CD14-positive monocyte (primary cell): ENCODE results near the gene TTC39B. TPM values are rescaled to one million over a fixed set of nuclear protein-coding genes. Genes with fewer than 3 reads are reported as not detected.

Experiments used
- DNase-seq, 3 donors: peaks; one replicate each; pipeline ENCODE4 v3.0.0-alpha.2; 2011 to 2022
- H2AFZ ChIP-seq: 2 replicates; pipeline ENCODE4 v1.6.0; 2012; ENCODE audit warnings: mild to moderate bottlenecking, low read depth, low read length, inconsistent platforms; ENCODE audit not compliant: insufficient read depth, poor library complexity, severe bottlenecking
- H3K27ac ChIP-seq, 2 donors: 1 replicate in 1 of 2; 2 replicates in 1 of 2; pipeline ENCODE4 v1.5.1; 2012 to 2013; ENCODE audit warnings: low read length in 2 of 2, control low read depth in 1 of 2, inconsistent platforms in 1 of 2, low read depth in 1 of 2, mild to moderate bottlenecking in 1 of 2
- H3K27me3 ChIP-seq, 2 donors: one replicate each; pipeline versions ENCODE4 v1.6.0 to v1.6.1; 2011 to 2013; ENCODE audit warnings: low read length in 2 of 2; ENCODE audit not compliant: control insufficient read depth in 2 of 2, insufficient read depth in 2 of 2
- H3K36me3 ChIP-seq, 2 donors: replicated peaks in 1 of 2; 1 replicate in 1 of 2; 2 replicates in 1 of 2; pipeline versions ENCODE4 v1.5.1 to v1.6.1; 2012 to 2013; ENCODE audit warnings: low read length in 2 of 2, control low read depth in 1 of 2, inconsistent platforms in 1 of 2, mild to moderate bottlenecking in 1 of 2; ENCODE audit not compliant: insufficient read depth in 2 of 2, control insufficient read depth in 1 of 2
- H3K4me1 ChIP-seq, 2 donors: 1 replicate in 1 of 2; 2 replicates in 1 of 2; pipeline versions ENCODE4 v1.5.1 to v1.6.1; 2012 to 2013; ENCODE audit warnings: low read length in 2 of 2, control low read depth in 1 of 2, inconsistent platforms in 1 of 2, mild to moderate bottlenecking in 1 of 2, moderate library complexity in 1 of 2; ENCODE audit not compliant: insufficient read depth in 2 of 2, control insufficient read depth in 1 of 2
- H3K4me2 ChIP-seq: replicated peaks from 2 replicates; pipeline ENCODE3; 2012; ENCODE audit warnings: low read length, moderate library complexity, mild to moderate bottlenecking; ENCODE audit not compliant: poor library complexity, severe bottlenecking; ENCODE audit errors: extremely low read depth
- H3K4me3 ChIP-seq, 3 experiments: fragments of 200-600 bp in 1 of 3; sonication (generic) in 1 of 3; replicated peaks in 1 of 3; 1 replicate in 2 of 3; 2 replicates in 1 of 3; pipeline ENCODE4 v1.5.1; 2011 to 2013; ENCODE audit warnings: low read length in 3 of 3, mild to moderate bottlenecking in 3 of 3, control low read depth in 2 of 3, low read depth in 2 of 3, inconsistent platforms in 1 of 3, moderate library complexity in 1 of 3
- H3K79me2 ChIP-seq: 2 replicates; pipeline ENCODE4 v1.6.0; 2012; ENCODE audit warnings: mild to moderate bottlenecking, control low read depth, inconsistent platforms, low read length, moderate library complexity; ENCODE audit not compliant: insufficient read depth
- H3K9ac ChIP-seq: 2 replicates; pipeline ENCODE4 v1.6.0; 2017; ENCODE audit warnings: low read length, mild to moderate bottlenecking; ENCODE audit not compliant: insufficient read depth, poor library complexity, severe bottlenecking
- H3K9me3 ChIP-seq, 2 donors: replicated peaks in 1 of 2; 1 replicate in 1 of 2; 2 replicates in 1 of 2; pipeline versions ENCODE4 v1.5.1 to v1.6.1; 2012 to 2013; ENCODE audit warnings: low read length in 2 of 2, control low read depth in 1 of 2; ENCODE audit not compliant: control insufficient read depth in 1 of 2, insufficient read depth in 1 of 2
- H4K20me1 ChIP-seq: 2 replicates; pipeline ENCODE4 v1.6.0; 2012; ENCODE audit warnings: mild to moderate bottlenecking, low read length, control low read depth, moderate library complexity; ENCODE audit not compliant: insufficient read depth
- H3K27ac Mint-ChIP-seq, 7 donors: one replicate each; pipeline ENCODE4 v1.8.0; 2020; ENCODE audit warnings: mild to moderate bottlenecking in 7 of 7, mixed read lengths in 7 of 7, moderate library complexity in 6 of 7, inconsistent platforms in 2 of 7
- H3K27me3 Mint-ChIP-seq, 3 donors: one replicate each; pipeline ENCODE4 v1.8.0; 2021 to 2022; ENCODE audit warnings: low read depth in 3 of 3, mild to moderate bottlenecking in 3 of 3, mixed read lengths in 3 of 3, moderate library complexity in 3 of 3, inconsistent platforms in 1 of 3
- H3K36me3 Mint-ChIP-seq, 2 donors: one replicate each; pipeline ENCODE4 v1.8.0; 2020; ENCODE audit warnings: mixed read lengths in 2 of 2, inconsistent platforms in 1 of 2, mild to moderate bottlenecking in 1 of 2
- H3K4me1 Mint-ChIP-seq: one replicate; pipeline ENCODE4 v1.8.0; 2020; ENCODE audit warnings: mild to moderate bottlenecking, mixed read lengths
- H3K4me3 Mint-ChIP-seq, 2 donors: one replicate each; pipeline ENCODE4 v1.8.0; 2020; ENCODE audit warnings: mild to moderate bottlenecking in 2 of 2, mixed read lengths in 2 of 2, moderate library complexity in 1 of 2
- H3K9me3 Mint-ChIP-seq, 7 donors: one replicate each; pipeline ENCODE4 v1.8.0; 2020 to 2022; ENCODE audit warnings: mixed read lengths in 7 of 7, mild to moderate bottlenecking in 6 of 7, moderate library complexity in 6 of 7, inconsistent platforms in 2 of 7
- CTCF ChIP-seq: fragments of 200-600 bp; IDR thresholded peaks from one replicate; pipeline ENCODE4 v1.8.0; 2022; ENCODE audit warnings: antibody characterized with exemption, mild to moderate bottlenecking
- WGBS: methylation state at CpG from one replicate; pipeline ENCODE4 v1.1.5; 2013; ENCODE audit warnings: missing lambda C conversion rate; ENCODE audit not compliant: insufficient coverage; 5-methylcytosine and 5-hydroxymethylcytosine counted together
- intact Hi-C, 2 donors: fragments of 100-400 bp; cut with micrococcal nuclease; formaldehyde crosslinking; loops; one replicate each; pipeline versions ENCODE4 v1.15.0 to v1.15.1; 2023
- polyA plus RNA-seq, 3 donors: library from polyadenylated mRNA; depleted of rRNA in 1 of 3; unstranded in 2 of 3; stranded (reverse) in 1 of 3; fragments of 300-500 nt in 2 of 3; fragments of >200 nt in 1 of 3; fragmentation: Illumina TruSeq in 2 of 3; gene quantifications; 1 replicate in 2 of 3; 2 replicates in 1 of 3; pipeline ENCODE4 v1.2.3, GENCODE V29; 2012 to 2021

The TTC39B gene
- polyA plus RNA-seq, 3 donors, result 0.87 to 5.3 (median 3.1) TPM

GRCh38 chr9:15354713-15355112 lies 47.7 kb upstream of the TTC39B start:
- H3K4me1 Mint-ChIP-seq, result peaks cover 4% of the 10 kb centered on the region
- peaks cover 0 to 5% (median 0%) of the 10 kb centered on the region in 3 donors for H3K27me3 Mint-ChIP-seq
- no peak for DNase-seq
- Histone ChIP-seq H3K36me3 (no peaks in the 10 kb centered on the region), H2AFZ (no peak overlapping the region), H3K27ac (no peak overlapping the region), H3K4me2 (no peak overlapping the region), H3K27me3 (no peaks in the 10 kb centered on the region), H3K9me3 (no peaks in the 10 kb centered on the region), H3K4me3 (no peak overlapping the region), H3K79me2 (no peaks in the 10 kb centered on the region), H3K4me1 (no peaks in the 10 kb centered on the region), H3K9ac (no peak overlapping the region), H4K20me1 (no peaks in the 10 kb centered on the region)
- H3K27ac Mint-ChIP-seq, result no peak overlapping the region
- no peak overlapping the region for H3K4me3 Mint-ChIP-seq
- TF ChIP-seq CTCF, result no peak
- intact Hi-C loops, result no loop called here
- peaks cover 0 to 3% (median 1%) of the 10 kb centered on the region in 7 donors for H3K9me3 Mint-ChIP-seq
- WGBS, result 61% methylated on average over 3 of the region's 3 CpGs
- H3K36me3 Mint-ChIP-seq, result no peaks in the 10 kb centered on the region

DNA sequence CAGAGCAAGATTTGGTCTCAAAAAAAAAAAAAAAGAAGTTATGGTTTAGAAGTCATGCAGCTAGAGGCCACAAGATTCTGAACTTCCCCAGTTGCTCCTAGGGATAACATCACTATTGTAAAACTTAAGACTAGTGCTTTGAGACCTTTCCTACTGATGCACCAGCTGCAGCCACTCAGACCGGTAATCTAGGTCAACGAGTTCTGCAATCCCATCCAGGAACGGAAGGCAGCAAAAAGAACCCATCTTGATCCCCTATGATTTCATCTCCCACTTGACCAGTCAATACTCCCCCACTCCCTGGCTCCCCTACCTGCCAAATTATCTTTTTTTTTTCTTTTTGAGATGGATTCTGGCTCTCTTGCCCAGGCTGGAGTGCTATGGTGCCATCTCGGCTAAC lies 46.9 kb upstream of the TTC39B start:
- H3K4me3 ChIP-seq, result no peak overlapping the region
- H3K36me3 ChIP-seq, result no peaks in the 10 kb centered on the region
- no peaks in the 10 kb centered on the region for H3K27me3 ChIP-seq
- Mint-ChIP-seq H3K4me1 (peaks cover 4% of the 10 kb centered on the region), H3K4me3 (no peak overlapping the region), H3K27me3 (peaks cover 0 to 5% (median 0%) of the 10 kb centered on the region in 3 donors), H3K36me3 (no peaks in the 10 kb centered on the region), H3K27ac (no peak overlapping the region), H3K9me3 (peaks cover 0 to 3% (median 1%) of the 10 kb centered on the region in 7 donors)
- no peak for TF ChIP-seq CTCF
- 97% methylated on average over 3 of the region's 4 CpGs for WGBS
- no peak for DNase-seq
- H3K4me1 ChIP-seq, result no peaks in the 10 kb centered on the region
- H3K27ac ChIP-seq, result no peak overlapping the region
- intact Hi-C loops, result no loop called here
- no peak overlapping the region for H2AFZ ChIP-seq
- H3K9me3 ChIP-seq, result no peaks in the 10 kb centered on the region
- no peak overlapping the region for H3K4me2 ChIP-seq
- H4K20me1 ChIP-seq, result no peaks in the 10 kb centered on the region
- H3K9ac ChIP-seq, result no peak overlapping the region
- no peaks in the 10 kb centered on the region for H3K79me2 ChIP-seq
